GM12878 (cell line): ENCODE data around the gene CNTNAP2. TPM values are rescaled to one million over a fixed set of nuclear protein-coding genes. Genes with fewer than 3 reads are reported as not detected.

ENCODE experiments used
- ATAC-seq: fragments of 200-7000 bp; cut with Tn5 transposase; 3 replicates; pipeline ENCODE4 v1.9.1; 2020; ENCODE audit warnings: mild to moderate bottlenecking, moderate library complexity
- BruUV-seq: library from RNA; stranded (reverse); fragments of 400-500 nt; replicated peaks from 2 replicates; lab custom pipeline; 2021; lab: Mats Ljungman, UMichigan
- CTCF ChIA-PET: fragments of 300-600 bp; sonication (Branson Sonifier 250); formaldehyde crosslinking; extraction: SDS; loops from one replicate; lab custom pipeline; 2021; ENCODE audit warnings: inconsistent platforms; lab: Yijun Ruan, JAX
- POLR2A ChIA-PET: fragments of 350-600 bp; formaldehyde crosslinking; extraction: SDS; loops from one replicate; lab custom pipeline; 2021; ENCODE audit warnings: inconsistent platforms; lab: Charles Lee
- RAD21 ChIA-PET: fragments of 300-600 bp; sonication (Branson Sonifier 250); formaldehyde crosslinking; loops from one replicate; lab custom pipeline; 2023; ENCODE audit warnings: antibody characterized with exemption; ENCODE audit not compliant: unreplicated experiment; lab: Charles Lee
- SMC1A ChIA-PET: fragments of 300-600 bp; sonication (Branson Sonifier 250); formaldehyde crosslinking; loops from one replicate; lab custom pipeline; 2023; ENCODE audit not compliant: unreplicated experiment, uncharacterized antibody; lab: Charles Lee
- DNase-seq: peaks from one replicate; pipeline ENCODE4 v3.0.0-alpha.2; 2011; ENCODE audit warnings: low read depth, low spot score
- FAIRE-seq: peaks from 3 replicates; lab custom pipeline; 2011; peaks lifted over from hg19 to GRCh38; lab: Jason Lieb, UNC
- H2AFZ ChIP-seq: 2 replicates; pipeline ENCODE4 v1.6.0; 2011; ENCODE audit warnings: low read depth, low read length, control low read depth; ENCODE audit not compliant: control insufficient read depth
- H3K27ac ChIP-seq: 2 replicates; pipeline ENCODE4 v1.5.1; 2011; ENCODE audit warnings: control low read depth; ENCODE audit not compliant: control insufficient read depth, insufficient read depth
- H3K27me3 ChIP-seq, 2 experiments: replicated peaks in 1 of 2; 2 replicates each; pipeline versions ENCODE4 v1.6.0 to v1.6.1; 2011; ENCODE audit warnings: low read length in 1 of 2; ENCODE audit not compliant: control insufficient read depth in 2 of 2, insufficient read depth in 2 of 2
- H3K36me3 ChIP-seq, 2 experiments: 2 replicates each; pipeline ENCODE4 v1.5.1; 2011; ENCODE audit warnings: low read length in 1 of 2; ENCODE audit not compliant: control insufficient read depth in 2 of 2, insufficient read depth in 2 of 2
- H3K4me1 ChIP-seq: 2 replicates; pipeline ENCODE4 v1.6.1; 2011; ENCODE audit warnings: mild to moderate bottlenecking, low read length, moderate library complexity, mixed read lengths; ENCODE audit not compliant: control insufficient read depth, insufficient read depth
- H3K4me2 ChIP-seq: 2 replicates; pipeline ENCODE4 v1.6.0; 2011; ENCODE audit warnings: control low read depth; ENCODE audit not compliant: control insufficient read depth, insufficient read depth
- H3K4me3 ChIP-seq: fragments of 200-600 bp; sonication (generic); 2 replicates; pipeline ENCODE4 v1.5.1; 2016
- H3K79me2 ChIP-seq: 2 replicates; pipeline ENCODE4 v1.6.0; 2011; ENCODE audit warnings: low read length; ENCODE audit not compliant: control insufficient read depth, insufficient read depth
- H3K9ac ChIP-seq: 2 replicates; pipeline ENCODE4 v1.8.0; 2011; ENCODE audit warnings: low read length, control low read depth, mixed read lengths; ENCODE audit not compliant: control insufficient read depth, insufficient read depth
- H3K9me3 ChIP-seq: replicated peaks from 3 replicates; pipeline ENCODE4 v1.5.1; 2011; ENCODE audit warnings: mild to moderate bottlenecking, low read length; ENCODE audit not compliant: control insufficient read depth, insufficient read depth
- H4K20me1 ChIP-seq: 2 replicates; pipeline ENCODE4 v1.6.0; 2011; ENCODE audit not compliant: control insufficient read depth, insufficient read depth
- ASH2L ChIP-seq: fragments of 300-600, 200-600 bp; sonication (generic); IDR thresholded peaks from 2 replicates; pipeline ENCODE4 v1.6.1; 2017; ENCODE audit warnings: low read depth, mild to moderate bottlenecking, borderline replicate concordance
- BCL11A ChIP-seq: IDR thresholded peaks from 2 replicates; pipeline ENCODE4 v1.6.1; 2011; ENCODE audit warnings: low read depth, low read length
- CBX3 ChIP-seq: fragments of 200-600 bp; sonication (generic); IDR thresholded peaks from 2 replicates; pipeline ENCODE4 v1.6.1; 2016; ENCODE audit warnings: low read depth, borderline replicate concordance
- ETV6 ChIP-seq, 2 experiments: fragments of 450-650 bp in 1 of 2; IDR thresholded peaks in 1 of 2; conservative IDR thresholded peaks in 1 of 2; 2 replicates each; pipeline ENCODE4 v1.6.1; 2014; ENCODE audit warnings: antibody characterized with exemption in 1 of 2, borderline replicate concordance in 1 of 2, low read depth in 1 of 2, mild to moderate bottlenecking in 1 of 2, moderate library complexity in 1 of 2
- JUND ChIP-seq: IDR thresholded peaks from 2 replicates; pipeline ENCODE4 v1.6.1; 2012; ENCODE audit warnings: low read depth, mild to moderate bottlenecking, low read length, improper control_type of control experiment, moderate library complexity
- NFYA ChIP-seq: IDR thresholded peaks from 2 replicates; pipeline ENCODE4 v1.6.1; 2011; ENCODE audit warnings: low read depth, mild to moderate bottlenecking, low read length, improper control_type of control experiment, borderline replicate concordance
- NR2C1 ChIP-seq: fragments of 450-650 bp; IDR thresholded peaks from 2 replicates; pipeline ENCODE4 v1.6.1; 2017; ENCODE audit warnings: antibody characterized with exemption, mild to moderate bottlenecking, moderate library complexity
- POLR2AphosphoS2 ChIP-seq: IDR thresholded peaks from 2 replicates; pipeline ENCODE4 v1.6.1; 2011; ENCODE audit warnings: low read depth, mild to moderate bottlenecking, low read length, improper control_type of control experiment, moderate library complexity
- POLR2AphosphoS5 ChIP-seq: IDR thresholded peaks from 2 replicates; pipeline ENCODE4 v1.6.1; 2011; ENCODE audit warnings: mild to moderate bottlenecking, low read length, inconsistent platforms
- SIX5 ChIP-seq: IDR thresholded peaks from 2 replicates; pipeline ENCODE4 v1.6.1; 2011; ENCODE audit warnings: mild to moderate bottlenecking, low read depth, low read length, moderate library complexity; ENCODE audit not compliant: severe bottlenecking
- SMAD1 ChIP-seq: fragments of 450-650 bp; IDR thresholded peaks from 2 replicates; pipeline ENCODE4 v1.6.1; 2018; ENCODE audit warnings: mild to moderate bottlenecking, low read depth; ENCODE audit not compliant: partially characterized antibody
- SP1 ChIP-seq: IDR thresholded peaks from one replicate; pipeline ENCODE4 v1.6.1; 2011; ENCODE audit warnings: low read depth, low read length
- SRF ChIP-seq, 2 experiments: IDR thresholded peaks; 2 replicates each; pipeline ENCODE4 v1.6.1; 2011; ENCODE audit warnings: low read depth in 2 of 2, low read length in 2 of 2, mild to moderate bottlenecking in 1 of 2, moderate library complexity in 1 of 2
- TAF1 ChIP-seq: IDR thresholded peaks from 2 replicates; pipeline ENCODE4 v1.6.1; 2011; ENCODE audit warnings: mild to moderate bottlenecking, low read depth, low read length, borderline replicate concordance
- ZBTB33 ChIP-seq: fragments of 450-650 bp; IDR thresholded peaks from 2 replicates; pipeline ENCODE4 v1.6.1; 2017; ENCODE audit warnings: mild to moderate bottlenecking
- ZNF384 ChIP-seq: IDR thresholded peaks from 2 replicates; pipeline ENCODE4 v1.6.1; 2012; ENCODE audit warnings: low read depth, mild to moderate bottlenecking, low read length, improper control_type of control experiment, borderline replicate concordance
- WGBS: methylation state at CpG from one replicate; pipeline ENCODE4 v1.1.6; 2016; ENCODE audit warnings: low lambda C conversion rate; ENCODE audit not compliant: insufficient replicate concordance, insufficient coverage; ENCODE audit errors: missing lambda C conversion rate; 5-methylcytosine and 5-hydroxymethylcytosine counted together
- in situ Hi-C: fragments of 300-500 bp; cut with MboI; formaldehyde crosslinking; loops from 9 replicates; pipeline ENCODE4 v1.14.3; 2018; ENCODE audit warnings: mixed read lengths
- intact Hi-C: fragments of 100-400 bp; cut with micrococcal nuclease; formaldehyde crosslinking; loops from one replicate; pipeline ENCODE4 v1.14.2; 2022; ENCODE audit not compliant: unreplicated experiment
- polyA plus RNA-seq, 11 experiments: library from polyadenylated mRNA; depleted of rRNA in 4 of 11; unstranded in 6 of 11; stranded (reverse) in 5 of 11; fragments of >200 nt; fragmentation: Nextera tagmentation in 4 of 11; fragmentation: Illumina TruSeq in 1 of 11; extraction: Ambion mirVana in 4 of 11; extraction: Trizol in 1 of 11; gene quantifications; 1 replicate in 1 of 11; 2 replicates in 10 of 11; pipeline versions ENCODE4 v1.2.1 to v1.2.3, GENCODE V29; 2011 to 2016; ENCODE audit warnings: inconsistent platforms in 2 of 11, missing spikeins in 2 of 11, low read depth in 1 of 11
- total RNA-seq, 4 experiments: library from RNA; depleted of rRNA in 3 of 4; stranded (reverse); fragments of >200 nt in 3 of 4; fragmentation: Illumina TruSeq in 1 of 4; extraction: Trizol in 1 of 4; gene quantifications; 2 replicates each; pipeline versions ENCODE4 v1.2.1 to v1.2.3, GENCODE V29; 2013 to 2021
- TF ChIP-seq, protein P1 (sequence below): IDR thresholded peaks from 2 replicates; pipeline ENCODE4 v1.6.1; 2011; ENCODE audit warnings: borderline replicate concordance, low read depth, mild to moderate bottlenecking, moderate library complexity, low read length; ENCODE audit not compliant: insufficient read depth, poor library complexity, severe bottlenecking

CNTNAP2 gene
- total and polyA plus RNA-seq, 10 of the 15 experiments (the other 5 are each of a cell fraction or from before 2014, with no cell fraction given), result 0.03 to 0.08 (median 0.03) TPM; not detected in 7

GRCh38 chr7:146494952-146495596 lies 378.5 kb downstream of the CNTNAP2 start:
- in situ Hi-C loops (no loop called here), intact Hi-C loops (no loop called here)
- TF ChIP-seq ZNF384 (no peak), ASH2L (no peak), ETV6 (conservative IDR thresholded peaks at IDR 0.05 in 1 of 2, IDR thresholded peaks at IDR 0.05 in 1 of 2; ENCODE audit: borderline replicate concordance in 1 of 2, low read depth in 1 of 2) (no peak), NFYA (no peak), SIX5 (no peak), CBX3 (no peak), POLR2AphosphoS2 (no peak), SMAD1 (no peak), TAF1 (no peak), SRF (IDR thresholded peaks at IDR 0.05; ENCODE audit: low read depth in 2 of 2, low read length in 2 of 2) (no peak), SP1 (no peak), JUND (no peak), BCL11A (no peak), ZBTB33 (no peak), NR2C1 (no peak), POLR2AphosphoS5 (no peak)
- TF ChIP-seq, protein P1, sequence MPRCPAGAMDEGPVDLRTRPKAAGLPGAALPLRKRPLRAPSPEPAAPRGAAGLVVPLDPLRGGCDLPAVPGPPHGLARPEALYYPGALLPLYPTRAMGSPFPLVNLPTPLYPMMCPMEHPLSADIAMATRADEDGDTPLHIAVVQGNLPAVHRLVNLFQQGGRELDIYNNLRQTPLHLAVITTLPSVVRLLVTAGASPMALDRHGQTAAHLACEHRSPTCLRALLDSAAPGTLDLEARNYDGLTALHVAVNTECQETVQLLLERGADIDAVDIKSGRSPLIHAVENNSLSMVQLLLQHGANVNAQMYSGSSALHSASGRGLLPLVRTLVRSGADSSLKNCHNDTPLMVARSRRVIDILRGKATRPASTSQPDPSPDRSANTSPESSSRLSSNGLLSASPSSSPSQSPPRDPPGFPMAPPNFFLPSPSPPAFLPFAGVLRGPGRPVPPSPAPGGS, result no peak
- Histone ChIP-seq H3K4me3 (no peak overlapping the region), H3K27ac (no peak overlapping the region), H3K9ac (no peak overlapping the region), H2AFZ (no peak overlapping the region), H3K36me3 (no peaks in the 10 kb centered on the region), H3K4me2 (no peak overlapping the region), H3K27me3 (no peaks in the 10 kb centered on the region), H4K20me1 (no peaks in the 10 kb centered on the region), H3K79me2 (no peaks in the 10 kb centered on the region), H3K4me1 (no peaks in the 10 kb centered on the region), H3K9me3 (no peaks in the 10 kb centered on the region)
- ChIA-PET POLR2A (no interaction called here), RAD21 (no interaction called here), SMC1A (no interaction called here), CTCF (no interaction called here)
- under 1% methylated on average over 6 of the region's 6 CpGs for WGBS
- DNase-seq (no peak), FAIRE-seq (no peak), ATAC-seq (no peak)
- BruUV-seq, result no TSS peak
